Osteocyte (in vitro differentiated cells): Measurements from ENCODE around the gene CASZ1. TPM values are rescaled to one million over a fixed set of nuclear protein-coding genes. Genes with fewer than 3 reads are reported as not detected.

ENCODE experiments used
- DNase-seq: peaks from one replicate; pipeline ENCODE4 v3.0.0; 2021; ENCODE audit warnings: mixed read lengths; ENCODE audit not compliant: unreplicated experiment; ENCODE audit errors: extremely low spot score
- H3K27ac Mint-ChIP-seq: one replicate; pipeline ENCODE4 v1.8.0; 2021; ENCODE audit warnings: mild to moderate bottlenecking, mixed read lengths; ENCODE audit not compliant: unreplicated experiment
- H3K27me3 Mint-ChIP-seq: one replicate; pipeline ENCODE4 v1.8.0; 2021; ENCODE audit warnings: mixed read lengths; ENCODE audit not compliant: unreplicated experiment
- H3K36me3 Mint-ChIP-seq: one replicate; pipeline ENCODE4 v1.8.0; 2021; ENCODE audit warnings: mixed read lengths; ENCODE audit not compliant: unreplicated experiment
- H3K4me1 Mint-ChIP-seq: one replicate; pipeline ENCODE4 v1.8.0; 2021; ENCODE audit warnings: mixed read lengths; ENCODE audit not compliant: unreplicated experiment
- H3K4me3 Mint-ChIP-seq: one replicate; pipeline ENCODE4 v1.8.0; 2021; ENCODE audit warnings: mild to moderate bottlenecking, moderate library complexity, mixed read lengths; ENCODE audit not compliant: unreplicated experiment
- H3K9me3 Mint-ChIP-seq: one replicate; pipeline ENCODE4 v1.8.0; 2021; ENCODE audit warnings: mixed read lengths; ENCODE audit not compliant: unreplicated experiment
- CTCF ChIP-seq: fragments of 200-600 bp; sonication (generic); IDR thresholded peaks from 2 replicates; pipeline ENCODE4 v1.5.0; 2021; ENCODE audit warnings: antibody characterized with exemption, mild to moderate bottlenecking, moderate library complexity
- total RNA-seq: library from RNA; stranded (reverse); gene quantifications from 2 replicates; pipeline ENCODE4 v1.2.1, GENCODE V29; 2021

The CASZ1 gene
- total RNA-seq, 1 donor from 2014 or later = 1.2 TPM

- Mint-ChIP-seq H3K9me3 (no peaks in the 10 kb centered on the region), H3K36me3 (no peaks in the 10 kb centered on the region), H3K27me3 (peaks cover 12% of the 10 kb centered on the region), H3K4me3 (no peak overlapping the region), H3K27ac (no peak overlapping the region), H3K4me1 (no peaks in the 10 kb centered on the region)
- DNase-seq = no peak
- TF ChIP-seq CTCF = no peak
These were observed 62.7 kb downstream of the CASZ1 start for GRCh38 chr1:10733474-10734366.

DNA sequence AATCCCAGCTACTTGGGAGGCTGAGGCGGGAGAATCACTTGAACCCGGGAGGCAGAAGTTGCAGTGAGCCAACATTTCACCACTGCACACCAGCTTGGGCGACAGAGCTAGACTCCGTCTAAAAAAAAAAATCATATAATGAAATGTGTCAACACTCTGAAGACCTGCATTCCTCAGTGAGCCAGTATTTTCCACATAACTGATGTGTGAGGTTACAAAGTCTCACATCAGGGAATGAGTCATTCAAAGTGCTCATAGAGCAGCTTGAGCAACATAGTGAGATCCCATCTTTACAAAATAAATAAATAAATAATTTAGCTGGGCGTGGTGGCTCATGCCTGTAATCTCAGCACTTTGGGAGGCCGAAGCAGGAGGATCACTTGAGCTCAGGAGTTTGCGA, 65.5 kb downstream of the CASZ1 start:
- peaks cover 12% of the 10 kb centered on the region for H3K27me3 Mint-ChIP-seq
- H3K4me3 Mint-ChIP-seq = no peak overlapping the region
- no peak for DNase-seq
- TF ChIP-seq CTCF = no peak
- no peak overlapping the region for H3K27ac Mint-ChIP-seq
- no peaks in the 10 kb centered on the region for H3K36me3 Mint-ChIP-seq
- H3K4me1 Mint-ChIP-seq = no peaks in the 10 kb centered on the region
- no peaks in the 10 kb centered on the region for H3K9me3 Mint-ChIP-seq

GRCh38 chr1:10728595-10729410, 67.6 kb downstream of the CASZ1 start:
- no peak for TF ChIP-seq CTCF
- Mint-ChIP-seq H3K36me3 (no peaks in the 10 kb centered on the region), H3K9me3 (no peaks in the 10 kb centered on the region), H3K4me3 (no peak overlapping the region), H3K27me3 (peaks cover 6% of the 10 kb centered on the region), H3K4me1 (peaks cover 18% of the 10 kb centered on the region), H3K27ac (no peak overlapping the region)
- DNase-seq = no peak

- no peak overlapping the region for H3K27ac Mint-ChIP-seq
- no peak overlapping the region for H3K4me3 Mint-ChIP-seq
- H3K4me1 Mint-ChIP-seq = peaks cover 18% of the 10 kb centered on the region
- peaks cover 7% of the 10 kb centered on the region for H3K27me3 Mint-ChIP-seq
- no peak for TF ChIP-seq CTCF
- no peaks in the 10 kb centered on the region for H3K9me3 Mint-ChIP-seq
- DNase-seq = no peak
- H3K36me3 Mint-ChIP-seq = no peaks in the 10 kb centered on the region
These were observed 68.7 kb downstream of the CASZ1 start for GRCh38 chr1:10727751-10728232.

- Mint-ChIP-seq H3K27ac (no peak overlapping the region), H3K36me3 (no peaks in the 10 kb centered on the region), H3K9me3 (no peaks in the 10 kb centered on the region), H3K27me3 (peaks cover 12% of the 10 kb centered on the region), H3K4me3 (no peak overlapping the region), H3K4me1 (peaks cover 18% of the 10 kb centered on the region)
- DNase-seq = no peak
- no peak for TF ChIP-seq CTCF
These were observed 70.1 kb downstream of the CASZ1 start for GRCh38 chr1:10726355-10726754.
